22Rv1 (cell line): ENCODE results near the gene DDAH1.

ENCODE experiments used
- H3K27ac ChIP-seq: fragments of 450-650 bp; 2 replicates; pipeline ENCODE4 v1.5.1; 2017
- ZFX ChIP-seq: fragments of 450-650 bp; IDR thresholded peaks from 2 replicates; pipeline ENCODE4 v1.6.1; 2017; ENCODE audit warnings: antibody characterized with exemption, borderline replicate concordance
- TF ChIP-seq, protein P1 (sequence below): fragments of 450-650 bp; IDR thresholded peaks from 2 replicates; pipeline ENCODE4 v1.5.1; 2017; ENCODE audit warnings: mild to moderate bottlenecking

Gene DDAH1

DNA sequence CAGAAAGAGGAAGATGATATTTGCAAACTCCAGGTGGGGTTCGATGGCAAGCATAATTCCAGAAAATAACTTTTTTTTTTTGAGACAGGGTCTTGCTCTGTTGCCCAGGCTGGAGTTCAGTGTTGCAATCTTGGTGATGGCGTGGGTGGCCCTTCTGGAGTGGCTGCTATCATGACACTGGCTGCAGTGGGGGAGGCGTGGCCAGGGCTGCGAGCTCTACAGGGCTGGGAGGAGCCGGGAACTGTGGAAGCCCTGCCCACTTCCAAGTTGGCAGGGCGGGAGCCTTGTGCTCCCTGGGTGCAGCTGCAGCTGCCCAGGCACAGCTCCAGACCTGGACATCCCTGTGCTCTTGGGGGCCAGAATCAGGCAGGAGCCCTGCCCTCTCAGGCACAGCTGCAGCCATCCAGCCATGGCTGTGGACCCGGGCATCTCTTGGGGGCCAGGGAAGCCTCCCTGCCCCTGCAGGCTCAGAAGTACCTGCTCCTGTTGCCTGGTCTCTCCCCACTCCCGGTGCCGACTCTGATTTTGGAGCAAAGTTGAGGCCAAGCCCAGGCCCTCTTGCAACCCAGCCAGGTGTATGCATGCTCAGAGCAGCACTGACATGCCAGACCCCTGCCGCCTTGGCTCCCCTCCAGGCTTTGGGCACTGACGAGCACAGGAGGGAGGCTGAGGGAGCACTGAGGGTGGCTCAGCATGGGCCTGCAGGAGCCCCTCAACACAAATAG is 181.3 kb downstream of the DDAH1 start:
- TF ChIP-seq, protein P1, sequence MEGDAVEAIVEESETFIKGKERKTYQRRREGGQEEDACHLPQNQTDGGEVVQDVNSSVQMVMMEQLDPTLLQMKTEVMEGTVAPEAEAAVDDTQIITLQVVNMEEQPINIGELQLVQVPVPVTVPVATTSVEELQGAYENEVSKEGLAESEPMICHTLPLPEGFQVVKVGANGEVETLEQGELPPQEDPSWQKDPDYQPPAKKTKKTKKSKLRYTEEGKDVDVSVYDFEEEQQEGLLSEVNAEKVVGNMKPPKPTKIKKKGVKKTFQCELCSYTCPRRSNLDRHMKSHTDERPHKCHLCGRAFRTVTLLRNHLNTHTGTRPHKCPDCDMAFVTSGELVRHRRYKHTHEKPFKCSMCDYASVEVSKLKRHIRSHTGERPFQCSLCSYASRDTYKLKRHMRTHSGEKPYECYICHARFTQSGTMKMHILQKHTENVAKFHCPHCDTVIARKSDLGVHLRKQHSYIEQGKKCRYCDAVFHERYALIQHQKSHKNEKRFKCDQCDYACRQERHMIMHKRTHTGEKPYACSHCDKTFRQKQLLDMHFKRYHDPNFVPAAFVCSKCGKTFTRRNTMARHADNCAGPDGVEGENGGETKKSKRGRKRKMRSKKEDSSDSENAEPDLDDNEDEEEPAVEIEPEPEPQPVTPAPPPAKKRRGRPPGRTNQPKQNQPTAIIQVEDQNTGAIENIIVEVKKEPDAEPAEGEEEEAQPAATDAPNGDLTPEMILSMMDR: no peak
- H3K27ac ChIP-seq: no peak overlapping the region

DNA sequence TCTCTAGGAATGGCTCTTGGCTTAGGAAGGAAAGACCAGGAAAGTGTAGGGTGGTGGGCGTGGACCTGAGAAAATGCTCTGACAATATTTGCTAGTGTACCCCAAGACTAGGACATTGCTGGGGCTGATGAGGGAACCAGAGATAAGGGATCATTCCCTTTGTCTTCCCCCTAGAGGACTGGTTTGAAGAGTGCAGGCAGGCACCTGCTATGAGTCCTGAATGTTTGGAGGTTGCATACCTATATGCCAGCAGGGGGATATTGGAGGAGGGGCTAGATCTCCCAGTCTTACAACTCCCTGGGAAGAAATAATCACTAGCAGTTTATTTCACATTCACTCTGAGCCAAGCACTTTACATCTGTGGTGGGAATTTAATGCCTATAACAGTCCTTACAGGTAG is 182.5 kb downstream of the DDAH1 start:
- no peak for TF ChIP-seq ZFX
- TF ChIP-seq, protein P1: no peak
- no peak overlapping the region for H3K27ac ChIP-seq

DNA sequence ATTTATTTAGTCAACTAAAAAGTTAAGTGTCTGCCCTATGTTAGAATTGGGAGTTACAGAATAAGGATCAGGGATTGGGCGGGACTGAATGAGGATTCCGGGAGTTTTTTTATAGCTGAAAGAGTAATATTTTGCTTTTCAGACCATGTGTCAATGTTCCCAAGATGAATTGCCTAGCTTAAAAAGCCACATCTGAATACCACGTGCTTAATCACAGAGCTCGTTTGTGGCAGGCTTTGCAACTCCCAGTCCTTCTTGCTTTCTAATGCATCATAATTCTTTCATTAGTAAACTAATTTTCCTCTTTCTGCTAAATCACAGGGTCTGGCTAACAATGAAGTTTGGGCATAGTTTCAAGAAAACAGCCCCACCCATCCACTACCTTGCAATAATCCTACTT is 184.3 kb downstream of the DDAH1 start:
- H3K27ac ChIP-seq: no peak overlapping the region
- no peak for TF ChIP-seq ZFX
- TF ChIP-seq, protein P1: no peak

DNA sequence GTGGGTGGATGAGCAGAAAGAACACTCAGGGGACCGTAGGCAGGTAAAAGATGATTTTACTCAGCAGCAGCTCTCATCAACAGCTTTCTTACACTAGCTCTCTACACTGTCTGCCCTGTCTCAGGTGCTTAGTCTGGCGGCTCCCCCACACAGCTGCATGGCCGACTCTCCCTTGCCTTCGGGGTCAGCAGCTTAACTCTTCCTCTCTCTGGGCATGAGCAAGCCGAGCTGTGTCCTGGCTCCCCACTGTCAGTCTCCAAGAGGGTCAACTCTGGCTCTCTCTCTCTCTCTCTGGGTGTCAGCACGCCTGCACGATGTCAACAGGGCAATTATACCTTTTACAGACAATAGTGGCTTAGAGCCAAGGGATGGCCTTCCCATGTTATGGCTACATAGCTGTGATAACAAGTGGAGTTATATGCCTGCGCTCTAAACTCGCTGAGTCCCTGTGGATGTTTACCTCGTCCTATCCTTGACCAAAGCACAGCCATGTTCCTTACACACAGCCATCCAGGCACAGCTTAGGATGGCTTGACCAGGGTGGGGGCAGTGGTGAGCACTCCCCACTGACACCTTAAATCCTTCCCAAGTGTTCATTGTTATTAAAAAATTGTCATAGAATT is 185.4 kb downstream of the DDAH1 start:
- no peak for TF ChIP-seq ZFX
- TF ChIP-seq, protein P1: no peak
- H3K27ac ChIP-seq: 0 out of 2 replicates have a peak overlapping the region, but pooled peaks have one; percentile 13

DNA sequence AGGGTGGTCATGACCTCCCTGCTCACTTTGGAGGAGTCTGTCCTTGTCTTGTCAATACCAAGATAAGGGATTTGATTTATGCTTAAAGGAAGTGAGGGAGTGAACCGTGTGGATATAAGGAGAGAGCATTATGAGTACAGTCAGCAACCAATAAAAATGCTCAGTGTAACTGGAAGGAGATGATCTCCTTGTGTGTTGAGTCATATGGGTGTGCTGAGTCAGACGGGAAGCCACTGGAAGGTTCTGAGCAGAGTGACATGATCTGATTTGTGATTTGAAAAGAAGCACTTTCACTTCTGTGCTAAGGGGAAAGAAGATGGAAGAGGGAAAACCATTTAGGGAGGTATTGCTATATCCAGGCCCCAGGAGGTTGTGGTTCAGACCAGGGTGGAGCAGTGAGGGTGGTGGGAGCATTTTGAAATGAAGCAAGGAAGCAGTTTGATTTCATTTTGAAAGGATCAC is 186.1 kb downstream of the DDAH1 start:
- H3K27ac ChIP-seq: 0 out of 2 replicates have a peak overlapping the region, but pooled peaks have one; percentile 13
- no peak for TF ChIP-seq ZFX
- TF ChIP-seq, protein P1: no peak

DNA sequence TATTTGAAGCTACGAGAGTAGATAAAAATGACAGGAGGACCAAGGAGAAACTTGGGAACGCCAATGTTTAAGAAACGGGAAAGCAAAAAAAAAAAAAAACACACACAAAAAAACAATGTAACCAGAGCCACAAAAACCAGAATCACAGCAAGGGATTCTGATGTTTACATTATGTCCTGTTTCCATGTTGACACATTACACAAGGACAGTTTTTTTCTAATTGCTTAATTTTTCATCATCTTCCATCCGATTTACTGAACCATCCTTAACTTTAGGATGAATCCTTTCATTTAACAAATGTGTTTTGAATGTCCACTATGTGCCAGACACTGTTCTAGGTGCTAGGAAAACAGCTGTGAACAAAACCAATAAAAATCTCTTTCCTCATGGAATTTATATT is 187.2 kb downstream of the DDAH1 start:
- peak overlapping the region; percentile 84 for H3K27ac ChIP-seq
- no peak for TF ChIP-seq ZFX
- TF ChIP-seq, protein P1: no peak

DNA sequence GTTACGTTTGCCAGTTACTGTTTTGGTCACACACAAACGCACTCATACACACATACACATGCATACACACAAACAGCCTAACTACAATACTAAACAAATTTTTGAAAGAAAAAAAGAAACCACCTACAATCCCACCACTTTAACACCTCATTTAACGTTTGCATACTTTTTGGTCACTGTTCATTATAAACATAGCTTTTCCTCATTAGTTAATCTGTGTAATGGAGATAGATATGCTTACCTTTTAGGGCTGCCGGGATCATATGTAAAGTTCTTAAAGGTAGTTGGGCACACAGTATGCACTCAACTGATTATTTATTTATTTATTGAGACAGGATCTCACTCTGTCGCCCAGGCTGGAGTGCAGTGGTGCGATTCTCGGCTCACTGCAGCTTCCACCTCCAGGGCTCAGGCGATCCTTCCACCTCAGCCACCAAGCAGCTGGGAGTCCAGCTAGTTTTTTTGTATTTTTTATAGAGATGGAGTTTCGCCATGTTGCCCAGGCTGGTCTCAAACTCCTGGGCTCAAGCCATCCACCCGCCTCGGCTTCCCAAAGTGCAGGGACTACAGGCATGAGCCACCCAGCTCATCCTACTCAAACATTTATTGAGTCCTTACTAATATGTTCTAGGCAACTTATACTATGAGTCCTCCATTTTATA is 187.8 kb downstream of the DDAH1 start:
- peak overlapping the region; percentile 84 for H3K27ac ChIP-seq
- TF ChIP-seq ZFX: no peak
- TF ChIP-seq, protein P1: no peak
